Endothelial cell of umbilical vein (primary cell): Measurements from ENCODE around the gene SHROOM2. TPM values are rescaled to one million over a fixed set of nuclear protein-coding genes. Genes with fewer than 3 reads are reported as not detected.
A peak's percentile ranks its signal among the peaks of the same experiment; 100 is the strongest.

Experiments used
- BruUV-seq: library from RNA; stranded (reverse); fragments of 400-500 nt; replicated peaks from 2 replicates; lab custom pipeline; 2021; lab: Mats Ljungman, UMichigan
- CTCF ChIA-PET: fragments of 300-600, 350-600 bp; sonication (Branson Sonifier 250); formaldehyde crosslinking; loops from one replicate; lab custom pipeline; 2021; ENCODE audit warnings: antibody characterized with exemption, inconsistent platforms; lab: Charles Lee
- POLR2A ChIA-PET: fragments of 300-600, 350-600 bp; sonication (Branson Sonifier 250); formaldehyde crosslinking; loops from one replicate; lab custom pipeline; 2021; ENCODE audit warnings: antibody characterized with exemption, inconsistent platforms; lab: Charles Lee
- DNase-seq: peaks from one replicate; pipeline ENCODE4 v3.0.0-alpha.2; 2011; ENCODE audit warnings: low read depth, low spot score
- FAIRE-seq: peaks from 2 replicates; lab custom pipeline; 2011; peaks lifted over from hg19 to GRCh38; lab: Jason Lieb, UNC
- H2AFZ ChIP-seq: 2 replicates; pipeline ENCODE4 v1.6.0; 2012; ENCODE audit warnings: low read depth, low read length, control low read depth, inconsistent platforms
- H3K27ac ChIP-seq: 2 replicates; pipeline ENCODE4 v1.5.1; 2011; ENCODE audit warnings: low read depth, mild to moderate bottlenecking, control low read depth, low read length, moderate library complexity; ENCODE audit not compliant: insufficient read depth
- H3K27me3 ChIP-seq, 2 experiments: 2 replicates each; pipeline versions ENCODE4 v1.6.0 to v1.6.1; 2011; ENCODE audit warnings: low read length in 2 of 2, mixed read lengths in 1 of 2; ENCODE audit not compliant: control insufficient read depth in 2 of 2, insufficient read depth in 2 of 2
- H3K36me3 ChIP-seq, 2 experiments: 2 replicates in 1 of 2; 3 replicates in 1 of 2; pipeline ENCODE4 v1.5.1; 2011; ENCODE audit warnings: low read length in 2 of 2, mild to moderate bottlenecking in 1 of 2, moderate library complexity in 1 of 2; ENCODE audit not compliant: control insufficient read depth in 2 of 2, insufficient read depth in 2 of 2; ENCODE audit errors: extremely low read depth in 1 of 2
- H3K4me1 ChIP-seq: 3 replicates; pipeline ENCODE4 v1.5.1; 2011; ENCODE audit warnings: mild to moderate bottlenecking, low read length; ENCODE audit not compliant: control insufficient read depth, insufficient read depth; ENCODE audit errors: extremely low read depth
- H3K4me2 ChIP-seq: 2 replicates; pipeline ENCODE4 v1.6.1; 2011; ENCODE audit warnings: low read length, control low read depth, mixed read lengths; ENCODE audit not compliant: insufficient read depth
- H3K4me3 ChIP-seq, 3 experiments: fragments of 200-600 bp in 1 of 3; sonication (generic), shearing (Covaris generic) in 1 of 3; replicated peaks in 1 of 3; 2 replicates each; pipeline ENCODE4 v1.5.1; 2011 to 2016; ENCODE audit warnings: control low read depth in 3 of 3, low read length in 3 of 3, mild to moderate bottlenecking in 2 of 3, inconsistent platforms in 1 of 3, low read depth in 1 of 3, moderate library complexity in 1 of 3; ENCODE audit not compliant: insufficient read depth in 1 of 3
- H3K79me2 ChIP-seq: 2 replicates; pipeline ENCODE4 v1.6.0; 2012; ENCODE audit warnings: low read length, inconsistent platforms; ENCODE audit not compliant: control insufficient read depth, insufficient read depth
- H3K9ac ChIP-seq: replicated peaks from 2 replicates; pipeline ENCODE3; 2011; ENCODE audit warnings: low read length, control low read depth; ENCODE audit not compliant: insufficient read depth; ENCODE audit errors: extremely low read depth
- H3K9me1 ChIP-seq: replicated peaks from 3 replicates; pipeline ENCODE4 v1.6.0; 2011; ENCODE audit warnings: mild to moderate bottlenecking, low read length; ENCODE audit not compliant: control insufficient read depth, insufficient read depth; ENCODE audit errors: extremely low read depth
- H3K9me3 ChIP-seq: replicated peaks from 2 replicates; pipeline ENCODE4 v1.5.1; 2012; ENCODE audit warnings: low read length, inconsistent platforms; ENCODE audit not compliant: control insufficient read depth, insufficient read depth
- H4K20me1 ChIP-seq: replicated peaks from 2 replicates; pipeline ENCODE3; 2011; ENCODE audit warnings: mild to moderate bottlenecking, low read length; ENCODE audit not compliant: control insufficient read depth, insufficient read depth; ENCODE audit errors: extremely low read depth
- EZH2 ChIP-seq: IDR thresholded peaks from 2 replicates; pipeline ENCODE4 v1.6.1; 2012; ENCODE audit warnings: borderline replicate concordance, low read depth, mild to moderate bottlenecking, moderate library complexity, low read length, inconsistent platforms; ENCODE audit not compliant: severe bottlenecking
- FOS ChIP-seq: IDR thresholded peaks from 2 replicates; pipeline ENCODE4 v1.6.1; 2011; ENCODE audit warnings: mild to moderate bottlenecking, low read length, moderate library complexity, borderline replicate concordance; ENCODE audit not compliant: insufficient read depth
- GATA2 ChIP-seq: IDR thresholded peaks from 2 replicates; pipeline ENCODE4 v1.7.0; 2011; ENCODE audit warnings: low read depth, mild to moderate bottlenecking, moderate library complexity, mixed read lengths, low read length; ENCODE audit not compliant: insufficient read length, insufficient read depth
- JUN ChIP-seq: IDR thresholded peaks from 2 replicates; pipeline ENCODE4 v1.6.1; 2011; ENCODE audit warnings: borderline replicate concordance, low read depth; ENCODE audit not compliant: insufficient read length, insufficient read depth
- MYC ChIP-seq: IDR thresholded peaks from one replicate; pipeline ENCODE4 v1.6.1; 2011; ENCODE audit warnings: mild to moderate bottlenecking, low read depth, low read length
- POLR2AphosphoS5 ChIP-seq: IDR thresholded peaks from 2 replicates; pipeline ENCODE4 v1.6.1; 2012; ENCODE audit warnings: low read depth, mild to moderate bottlenecking, control low read depth, low read length, moderate library complexity; ENCODE audit not compliant: insufficient read depth
- dilution Hi-C: fragments of 300-500 bp; cut with MboI; formaldehyde crosslinking; loops from one replicate; pipeline ENCODE4 v1.15.0; 2019; ENCODE audit warnings: low sequenced_read_pairs; ENCODE audit not compliant: extremely low pct_ligation_motif_present
- intact Hi-C: fragments of 100-400 bp; cut with micrococcal nuclease; formaldehyde crosslinking; loops from one replicate; pipeline ENCODE4 v1.10.0; 2022
- polyA plus RNA-seq, 4 experiments: library from polyadenylated mRNA; depleted of rRNA in 3 of 4; stranded (reverse) in 3 of 4; unstranded in 1 of 4; fragments of >200 nt; gene quantifications; 2 replicates each; pipeline versions ENCODE4 v1.2.1 to v1.2.3, GENCODE V29; 2011 to 2012; ENCODE audit warnings: missing spikeins in 1 of 4
- total RNA-seq: library from RNA; stranded (reverse); gene quantifications from 2 replicates; pipeline ENCODE4 v1.2.3, GENCODE V29; 2021
- TF ChIP-seq, protein P1 (sequence below): IDR thresholded peaks from 2 replicates; pipeline ENCODE4 v1.6.1; 2011; ENCODE audit not compliant: insufficient read depth, insufficient read length
- TF ChIP-seq, protein P2 (sequence below), 2 donors: IDR thresholded peaks; 1 replicate in 1 of 2; 2 replicates in 1 of 2; pipeline ENCODE4 v1.5.1; 2011; ENCODE audit warnings: low read length in 2 of 2, mild to moderate bottlenecking in 2 of 2, moderate library complexity in 2 of 2, control low read depth in 1 of 2, inconsistent platforms in 1 of 2, low read depth in 1 of 2; ENCODE audit not compliant: insufficient read depth in 1 of 2; ENCODE audit errors: extremely low read depth in 1 of 2

Gene SHROOM2
- total and polyA plus RNA-seq, 2 donors (not counting 3 experiments of a cell fraction or from before 2014, with no cell fraction given), result 3.7 to 11.8 TPM

- FAIRE-seq (peak; percentile 67), DNase-seq (peak; percentile 32)
- H3K79me2 ChIP-seq, result no peaks in the 10 kb centered on the region
- no TSS peak for BruUV-seq
- peaks cover 23% of the 10 kb centered on the region for H3K4me1 ChIP-seq
- H3K27me3 ChIP-seq, result no peaks in the 10 kb centered on the region
- CTCF ChIA-PET, result interaction anchor here (1.0 kb wide), 1 partner anchor 16 kb away, joined by 11 read pairs; no protein-coding TSS in a partner anchor
- dilution Hi-C loops (no loop called here), intact Hi-C loops (loop anchor here (1.0 to 5.0 kb wide), 3 partner anchors 10 to 159 kb away; no protein-coding TSS in a partner anchor)
- no peaks in the 10 kb centered on the region for H3K36me3 ChIP-seq
- H2AFZ ChIP-seq, result peak overlapping the region; percentile 51
- no peaks in the 10 kb centered on the region for H3K9me1 ChIP-seq
- POLR2A ChIA-PET, result no interaction called here
- no peak overlapping the region for H3K4me3 ChIP-seq
- no peaks in the 10 kb centered on the region for H4K20me1 ChIP-seq
- H3K27ac ChIP-seq, result peak overlapping the region; percentile 69
- H3K9ac ChIP-seq, result peak overlapping the region; percentile 55
- peak overlapping the region; percentile 62 for H3K4me2 ChIP-seq
- H3K9me3 ChIP-seq, result no peaks in the 10 kb centered on the region
- TF ChIP-seq GATA2 (no peak), FOS (no peak), POLR2AphosphoS5 (no peak)
- TF ChIP-seq, protein P1, sequence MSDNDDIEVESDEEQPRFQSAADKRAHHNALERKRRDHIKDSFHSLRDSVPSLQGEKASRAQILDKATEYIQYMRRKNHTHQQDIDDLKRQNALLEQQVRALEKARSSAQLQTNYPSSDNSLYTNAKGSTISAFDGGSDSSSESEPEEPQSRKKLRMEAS, result no peak
Observed at GRCh38 chrX:9866633-9867032, 80.4 kb downstream of the SHROOM2 start.

DNA sequence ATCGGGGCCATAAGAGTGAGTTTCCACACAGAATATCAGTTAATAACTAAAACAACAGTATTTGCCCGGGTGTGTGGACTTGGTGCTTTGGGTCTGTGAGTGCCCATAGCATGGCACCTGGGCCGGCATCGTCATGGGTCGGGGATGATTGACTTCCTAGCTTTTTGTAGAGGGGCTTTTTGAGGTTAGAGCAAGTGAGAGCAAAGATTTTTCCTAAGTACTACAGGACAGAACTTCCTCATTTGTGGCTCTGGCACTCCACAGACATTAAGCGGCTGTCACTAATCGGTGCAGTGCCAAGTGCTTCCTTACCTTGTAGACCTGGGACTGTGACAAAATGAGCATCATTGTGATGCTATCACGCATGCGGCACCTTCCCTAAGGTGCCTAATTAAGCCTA, 81.0 kb downstream of the SHROOM2 start:
- DNase-seq (no peak), FAIRE-seq (peak; percentile 44)
- no TSS peak for BruUV-seq
- Histone ChIP-seq H2AFZ (no peak overlapping the region), H3K9ac (peak overlapping the region; percentile 55), H3K4me2 (peak overlapping the region; percentile 62), H3K4me3 (no peak overlapping the region), H3K27me3 (no peaks in the 10 kb centered on the region), H3K79me2 (no peaks in the 10 kb centered on the region), H3K36me3 (no peaks in the 10 kb centered on the region), H3K9me3 (no peaks in the 10 kb centered on the region), H3K9me1 (no peaks in the 10 kb centered on the region), H3K4me1 (peaks cover 23% of the 10 kb centered on the region), H4K20me1 (no peaks in the 10 kb centered on the region), H3K27ac (peak overlapping the region; percentile 69)
- POLR2A ChIA-PET, result no interaction called here
- intact Hi-C loops (loop anchor here (5.0 kb wide), 1 partner anchor 160 kb away; no protein-coding TSS in a partner anchor), dilution Hi-C loops (no loop called here)
- TF ChIP-seq EZH2, result no peak
- no peak for TF ChIP-seq POLR2AphosphoS5
- no peak for TF ChIP-seq MYC
- TF ChIP-seq, protein P2, sequence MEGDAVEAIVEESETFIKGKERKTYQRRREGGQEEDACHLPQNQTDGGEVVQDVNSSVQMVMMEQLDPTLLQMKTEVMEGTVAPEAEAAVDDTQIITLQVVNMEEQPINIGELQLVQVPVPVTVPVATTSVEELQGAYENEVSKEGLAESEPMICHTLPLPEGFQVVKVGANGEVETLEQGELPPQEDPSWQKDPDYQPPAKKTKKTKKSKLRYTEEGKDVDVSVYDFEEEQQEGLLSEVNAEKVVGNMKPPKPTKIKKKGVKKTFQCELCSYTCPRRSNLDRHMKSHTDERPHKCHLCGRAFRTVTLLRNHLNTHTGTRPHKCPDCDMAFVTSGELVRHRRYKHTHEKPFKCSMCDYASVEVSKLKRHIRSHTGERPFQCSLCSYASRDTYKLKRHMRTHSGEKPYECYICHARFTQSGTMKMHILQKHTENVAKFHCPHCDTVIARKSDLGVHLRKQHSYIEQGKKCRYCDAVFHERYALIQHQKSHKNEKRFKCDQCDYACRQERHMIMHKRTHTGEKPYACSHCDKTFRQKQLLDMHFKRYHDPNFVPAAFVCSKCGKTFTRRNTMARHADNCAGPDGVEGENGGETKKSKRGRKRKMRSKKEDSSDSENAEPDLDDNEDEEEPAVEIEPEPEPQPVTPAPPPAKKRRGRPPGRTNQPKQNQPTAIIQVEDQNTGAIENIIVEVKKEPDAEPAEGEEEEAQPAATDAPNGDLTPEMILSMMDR (IDR thresholded peaks at IDR 0.05; ENCODE audit: extremely low read depth in 1 of 2, insufficient read depth in 1 of 2, low read depth in 1 of 2, low read length in 2 of 2), result no peak
- TF ChIP-seq, protein P1, result no peak
- no peak for TF ChIP-seq JUN
- CTCF ChIA-PET, result no interaction called here
